PC-3 (cell line): ENCODE measurements around the gene CFAP45. TPM values are rescaled to one million over a fixed set of nuclear protein-coding genes. Genes with fewer than 3 reads are reported as not detected.

Experiments
- ATAC-seq: fragments of 200-7000 bp; cut with Tn5 transposase; 2 replicates; pipeline ENCODE4 v1.9.1; 2020; ENCODE audit warnings: mild to moderate bottlenecking, moderate library complexity
- BruUV-seq: library from RNA; stranded (reverse); fragments of 400-500 nt; replicated peaks from 2 replicates; lab custom pipeline; 2021; lab: Mats Ljungman, UMichigan
- CTCF ChIA-PET: fragments of 300-600 bp; sonication (Branson Sonifier 250); formaldehyde crosslinking; loops from one replicate; lab custom pipeline; 2022; ENCODE audit warnings: antibody characterized with exemption; lab: Charles Lee
- POLR2A ChIA-PET: fragments of 300-600 bp; sonication (Branson Sonifier 250); formaldehyde crosslinking; loops from one replicate; lab custom pipeline; 2022; ENCODE audit warnings: antibody characterized with exemption; ENCODE audit not compliant: unreplicated experiment; lab: Charles Lee
- DNase-seq: peaks from one replicate; pipeline ENCODE4 v3.0.0-alpha.2; 2015
- H2AFZ ChIP-seq: fragments of 300-600 bp; sonication (generic); 2 replicates; pipeline ENCODE4 v1.6.0; 2016; ENCODE audit warnings: antibody characterized with exemption, low read length
- H3F3A ChIP-seq: fragments of 300-600 bp; sonication (generic); one replicate; pipeline ENCODE4 v1.6.0; 2017; ENCODE audit warnings: antibody characterized with exemption, low read length, control low read depth, mild to moderate bottlenecking; ENCODE audit not compliant: unreplicated experiment
- H3K27ac ChIP-seq: fragments of 300-600 bp; sonication (generic); 2 replicates; pipeline ENCODE4 v1.5.1; 2016; ENCODE audit warnings: mild to moderate bottlenecking, low read length
- H3K27me3 ChIP-seq: fragments of 300-600 bp; sonication (generic); 2 replicates; pipeline ENCODE4 v1.6.1; 2016; ENCODE audit warnings: low read length, mixed read lengths
- H3K36me3 ChIP-seq: fragments of 300-600 bp; sonication (generic); 2 replicates; pipeline ENCODE4 v1.6.1; 2016; ENCODE audit warnings: low read depth, mixed run types, low read length, mixed read lengths
- H3K4me1 ChIP-seq: fragments of 300-600 bp; sonication (generic); 2 replicates; pipeline ENCODE4 v1.5.1; 2016; ENCODE audit warnings: low read length; ENCODE audit not compliant: insufficient read depth
- H3K4me2 ChIP-seq: fragments of 300-600 bp; sonication (generic); 2 replicates; pipeline ENCODE4 v1.6.0; 2016; ENCODE audit warnings: low read length
- H3K4me3 ChIP-seq: fragments of 300-600 bp; sonication (generic); 2 replicates; pipeline ENCODE4 v1.5.1; 2016; ENCODE audit warnings: mild to moderate bottlenecking, low read length, mixed read lengths
- H3K79me2 ChIP-seq: fragments of 300-600 bp; sonication (generic); 2 replicates; pipeline ENCODE4 v1.6.1; 2017; ENCODE audit warnings: low read length, mixed read lengths
- H3K9ac ChIP-seq: fragments of 300-600 bp; sonication (generic); 2 replicates; pipeline ENCODE4 v1.6.0; 2016; ENCODE audit warnings: mild to moderate bottlenecking, low read length
- H3K9me2 ChIP-seq: fragments of 300-600 bp; sonication (generic); replicated peaks from 2 replicates; pipeline ENCODE4 v1.6.1; 2016; ENCODE audit warnings: mixed run types, low read length, mixed read lengths
- H3K9me3 ChIP-seq: fragments of 300-600 bp; sonication (generic); 2 replicates; pipeline ENCODE4 v1.6.1; 2016; ENCODE audit warnings: low read length, mixed read lengths
- H4K20me1 ChIP-seq: fragments of 300-600 bp; sonication (generic); 2 replicates; pipeline ENCODE4 v1.6.1; 2016; ENCODE audit warnings: low read length, mixed read lengths
- CTCF ChIP-seq: fragments of 300-600 bp; sonication (generic); conservative IDR thresholded peaks from 2 replicates; pipeline ENCODE4 v1.5.1; 2017; ENCODE audit warnings: antibody characterized with exemption, low read depth, mild to moderate bottlenecking, low read length
- EZH2 ChIP-seq: fragments of 300-600 bp; sonication (generic); IDR thresholded peaks from one replicate; pipeline ENCODE4 v1.6.1; 2017; ENCODE audit warnings: antibody characterized with exemption, mild to moderate bottlenecking, low read length; ENCODE audit not compliant: unreplicated experiment
- EZH2phosphoT487 ChIP-seq: fragments of 300-600 bp; sonication (generic); IDR thresholded peaks from 2 replicates; pipeline ENCODE4 v1.6.1; 2018; ENCODE audit warnings: mild to moderate bottlenecking, antibody characterized with exemption, low read length, borderline replicate concordance
- intact Hi-C: fragments of 100-400 bp; cut with micrococcal nuclease; formaldehyde crosslinking; loops from 2 replicates; pipeline ENCODE4 v1.9.0; 2023
- total RNA-seq: library from RNA; depleted of rRNA; stranded (reverse); fragments of >200 nt; gene quantifications from 2 replicates; pipeline ENCODE4 v1.2.3, GENCODE V29; 2014

The CFAP45 gene
- total RNA-seq, 1 experiment from 2014 or later: 1.6 TPM

GRCh38 chr1:159931101-159931794 is 31.3 kb upstream of the CFAP45 start:
- TF ChIP-seq CTCF: no peak
- no peak for TF ChIP-seq EZH2phosphoT487
- no peak for TF ChIP-seq EZH2
- Histone ChIP-seq H3K27ac (no peak overlapping the region), H3K9me3 (no peaks in the 10 kb centered on the region), H3K4me1 (peaks cover 13% of the 10 kb centered on the region), H3K9ac (no peak overlapping the region), H3K4me3 (no peak overlapping the region), H3K4me2 (no peak overlapping the region), H3K27me3 (no peaks in the 10 kb centered on the region), H3K36me3 (no peaks in the 10 kb centered on the region; the same call in 1 of the 2 replicates), H3F3A (no peaks in the 10 kb centered on the region), H4K20me1 (no peaks in the 10 kb centered on the region), H3K79me2 (no peaks in the 10 kb centered on the region), H2AFZ (no peak overlapping the region), H3K9me2 (no peaks in the 10 kb centered on the region)
- DNase-seq (no peak), ATAC-seq (no peak)
- no TSS peak for BruUV-seq
- ChIA-PET CTCF (no interaction called here), POLR2A (no interaction called here)
- intact Hi-C loops: no loop called here

- TF ChIP-seq EZH2phosphoT487 (no peak), EZH2 (no peak), CTCF (no peak)
- Histone ChIP-seq H3K4me2 (no peak overlapping the region), H3K27ac (no peak overlapping the region), H3K79me2 (peaks cover 4% of the 10 kb centered on the region; the same call in 1 of the 2 replicates), H3F3A (no peaks in the 10 kb centered on the region), H3K9ac (no peak overlapping the region), H3K4me3 (no peak overlapping the region), H2AFZ (no peak overlapping the region), H3K36me3 (no peaks in the 10 kb centered on the region; the same call in 1 of the 2 replicates), H3K9me2 (no peaks in the 10 kb centered on the region), H4K20me1 (no peaks in the 10 kb centered on the region), H3K4me1 (peaks cover 17% of the 10 kb centered on the region), H3K9me3 (no peaks in the 10 kb centered on the region), H3K27me3 (no peaks in the 10 kb centered on the region)
- DNase-seq (no peak), ATAC-seq (no peak)
- no TSS peak for BruUV-seq
- CTCF ChIA-PET: no interaction called here
- intact Hi-C loops: no loop called here
- POLR2A ChIA-PET: no interaction called here
Measured at GRCh38 chr1:159930634-159931033, 30.7 kb upstream of the CFAP45 start.

GRCh38 chr1:159930216-159930615 is 30.3 kb upstream of the CFAP45 start:
- Histone ChIP-seq H4K20me1 (no peaks in the 10 kb centered on the region), H2AFZ (no peak overlapping the region), H3F3A (no peaks in the 10 kb centered on the region), H3K9me3 (no peaks in the 10 kb centered on the region), H3K27ac (no peak overlapping the region), H3K4me1 (peaks cover 18% of the 10 kb centered on the region), H3K4me2 (no peak overlapping the region), H3K4me3 (no peak overlapping the region), H3K79me2 (peaks cover 8% of the 10 kb centered on the region), H3K9ac (no peak overlapping the region), H3K9me2 (no peaks in the 10 kb centered on the region), H3K27me3 (no peaks in the 10 kb centered on the region), H3K36me3 (no peaks in the 10 kb centered on the region; the same call in 1 of the 2 replicates)
- no TSS peak for BruUV-seq
- POLR2A ChIA-PET: no interaction called here
- ATAC-seq: no peak
- CTCF ChIA-PET: no interaction called here
- TF ChIP-seq EZH2phosphoT487: no peak
- TF ChIP-seq CTCF: no peak
- no peak for TF ChIP-seq EZH2
- intact Hi-C loops: no loop called here
- no peak for DNase-seq
